ENCODE measurements around the gene TBCCD1. TPM values are rescaled to one million over a fixed set of nuclear protein-coding genes. Genes with fewer than 3 reads are reported as not detected.
"Not testable (repeated sequence)": the region's sequence is repeated elsewhere in the genome, so short reads cannot be mapped to it uniquely, and the experiment has no call there.

TBCCD1 gene
- total RNA-seq, 2 donors from 2014 or later = 4.0 to 14.0 TPM

- Histone ChIP-seq H3K36me3 (replicated peaks in 1 of 2; ENCODE audit: insufficient read depth in 1 of 2, low read depth in 2 of 2) (peaks cover 4 to 13% of the 10 kb centered on the region in 2 donors), H3K27ac (no peak overlapping the region), H3K9me3 (no peaks in the 10 kb centered on the region), H3K27me3 (no peaks in the 10 kb centered on the region), H3K4me1 (peaks cover 14% of the 10 kb centered on the region), H3K4me3 (no peak overlapping the region)
- no peak for ATAC-seq
- DNase-seq = no peak
- TF ChIP-seq CTCF (IDR thresholded peaks at IDR 0.05) (no peak), POLR2A (IDR thresholded peaks at IDR 0.05) (no peak)
- intact Hi-C loops (cut with DNase I) = no loop called here
Measured at GRCh38 chr3:186587183-186587582, 20.0 kb upstream of the TBCCD1 start.

- DNase-seq; intact Hi-C loops (cut with DNase I); H3K27ac ChIP-seq; H3K4me3 ChIP-seq; ATAC-seq; H3K9me3 ChIP-seq; H3K27me3 ChIP-seq: not testable (repeated sequence)
- Histone ChIP-seq H3K36me3 (replicated peaks in 1 of 2; ENCODE audit: insufficient read depth in 1 of 2, low read depth in 2 of 2) (peaks cover 4 to 20% of the 10 kb centered on the region in 2 donors), H3K4me1 (peaks cover 14% of the 10 kb centered on the region)
- WGBS, 2 donors = 77 to 86% methylated on average over 9 of the region's 9 CpGs
Measured at GRCh38 chr3:186586245-186586644, 19.1 kb upstream of the TBCCD1 start.

DNA sequence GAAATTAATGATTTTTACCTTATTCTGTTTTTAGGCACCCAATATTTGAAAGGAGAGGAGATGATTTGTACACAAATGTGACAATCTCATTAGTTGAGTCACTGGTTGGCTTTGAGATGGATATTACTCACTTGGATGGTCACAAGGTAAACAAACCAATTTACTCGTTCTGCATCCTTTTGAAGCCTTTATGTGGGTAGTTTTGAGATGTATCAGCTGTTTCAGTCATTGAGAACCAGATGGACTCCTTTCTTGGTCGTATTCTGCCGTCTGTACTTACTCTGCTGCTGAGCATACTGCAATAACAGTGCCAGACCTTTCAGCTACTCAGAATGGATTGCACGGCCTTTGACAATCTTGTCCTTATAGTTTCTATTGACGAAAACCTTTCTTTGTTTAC lies 16.7 kb upstream of the TBCCD1 start:
- WGBS, 2 donors = 73 to 79% methylated on average over 5 of the region's 5 CpGs
- Histone ChIP-seq H3K4me1 (no peaks in the 10 kb centered on the region), H3K4me3 (no peak overlapping the region), H3K27me3 (no peaks in the 10 kb centered on the region), H3K9me3 (no peaks in the 10 kb centered on the region), H3K36me3 (replicated peaks in 1 of 2; ENCODE audit: insufficient read depth in 1 of 2, low read depth in 2 of 2) (peaks cover 4 to 23% of the 10 kb centered on the region in 2 donors), H3K27ac (no peak overlapping the region)
- DNase-seq (no peak), ATAC-seq (no peak)
- TF ChIP-seq POLR2A (IDR thresholded peaks at IDR 0.05) (no peak), CTCF (IDR thresholded peaks at IDR 0.05) (no peak)
- intact Hi-C loops (cut with DNase I) = no loop called here

- Histone ChIP-seq H3K4me1 (no peaks in the 10 kb centered on the region), H3K27ac (no peak overlapping the region), H3K9me3 (no peaks in the 10 kb centered on the region), H3K4me3 (no peak overlapping the region), H3K27me3 (no peaks in the 10 kb centered on the region), H3K36me3 (replicated peaks in 1 of 2; ENCODE audit: insufficient read depth in 1 of 2, low read depth in 2 of 2) (peaks cover 4 to 26% of the 10 kb centered on the region in 2 donors)
- 94 to 95% methylated on average over 6 of the region's 6 CpGs for WGBS, 2 donors
- no peak for TF ChIP-seq CTCF (IDR thresholded peaks at IDR 0.05)
- no peak for TF ChIP-seq POLR2A (IDR thresholded peaks at IDR 0.05)
- DNase-seq (no peak), ATAC-seq (no peak)
- intact Hi-C loops (cut with DNase I) = no loop called here
Measured at GRCh38 chr3:186582541-186582940, 15.4 kb upstream of the TBCCD1 start.

DNA sequence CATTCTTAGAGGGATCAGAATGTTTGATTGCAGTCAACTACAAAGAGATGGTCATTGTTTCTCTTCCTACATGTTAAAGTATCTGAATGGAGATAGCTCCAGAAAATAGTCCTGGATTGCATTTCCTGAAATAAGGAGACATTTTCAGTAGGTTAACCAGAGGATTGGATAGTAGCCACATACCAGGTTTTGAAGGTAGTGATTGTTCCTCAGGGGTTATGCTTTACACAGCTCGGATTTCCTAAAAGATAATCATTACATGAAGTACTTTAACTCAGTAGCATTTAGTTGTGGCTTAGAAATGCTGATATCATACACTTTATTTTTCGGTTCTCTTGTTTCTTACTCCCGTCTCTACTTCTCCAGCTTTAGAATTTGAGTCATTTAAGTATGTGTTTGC lies 13.6 kb upstream of the TBCCD1 start:
- H3K4me1 ChIP-seq = no peaks in the 10 kb centered on the region
- DNase-seq (no peak), ATAC-seq (peak; percentile 76)
- 71 to 81% methylated on average over 3 of the region's 3 CpGs for WGBS, 2 donors
- peak overlapping the region in 2 of 4 donors; percentile 2 to 26 for H3K27ac ChIP-seq
- TF ChIP-seq CTCF (IDR thresholded peaks at IDR 0.05) = no peak
- TF ChIP-seq POLR2A (IDR thresholded peaks at IDR 0.05) = no peak
- no peaks in the 10 kb centered on the region for H3K27me3 ChIP-seq
- intact Hi-C loops (cut with DNase I) = no loop called here
- no peak overlapping the region for H3K4me3 ChIP-seq
- H3K9me3 ChIP-seq = no peaks in the 10 kb centered on the region
- H3K36me3 ChIP-seq (replicated peaks in 1 of 2; ENCODE audit: insufficient read depth in 1 of 2, low read depth in 2 of 2) = peaks cover 4 to 27% of the 10 kb centered on the region in 2 donors

Measured in body of pancreas (tissue), 4 donors.